HEK293 (cell line): ENCODE measurements around the gene GOLGA6C.
A peak's percentile ranks its signal among the peaks of the same experiment; 100 is the strongest.

ENCODE experiments used
- CTCF ChIA-PET: fragments of 350-600 bp; formaldehyde crosslinking; extraction: SDS; loops from one replicate; lab custom pipeline; 2021; ENCODE audit warnings: antibody characterized with exemption; lab: Yijun Ruan, JAX
- POLR2A ChIA-PET: fragments of 300-600 bp; formaldehyde crosslinking; extraction: SDS; loops from one replicate; lab custom pipeline; 2020; ENCODE audit warnings: antibody characterized with exemption, inconsistent platforms; lab: Yijun Ruan, JAX
- H3K27ac ChIP-seq: fragments of 200-500 bp; sonication (Bioruptor generic); 2 replicates; pipeline ENCODE4 v1.5.1; 2014; ENCODE audit warnings: low read depth, low read length, control low read depth, inconsistent platforms; ENCODE audit errors: extremely low read depth
- H3K36me3 ChIP-seq, 2 experiments: fragments of 200-500 bp in 1 of 2; sonication (Bioruptor generic) in 1 of 2; 1 replicate in 1 of 2; 2 replicates in 1 of 2; pipeline ENCODE4 v1.5.1; 2014 to 2017; ENCODE audit warnings: inconsistent platforms in 2 of 2, low read length in 2 of 2; ENCODE audit not compliant: control insufficient read depth in 2 of 2, insufficient read depth in 1 of 2
- H3K4me1 ChIP-seq: fragments of 200-500 bp; sonication (Bioruptor generic); 2 replicates; pipeline ENCODE4 v1.5.1; 2014; ENCODE audit warnings: mild to moderate bottlenecking, low read length, inconsistent platforms; ENCODE audit not compliant: control insufficient read depth, insufficient read depth
- H3K4me3 ChIP-seq: 2 replicates; pipeline ENCODE4 v1.5.1; 2011; ENCODE audit warnings: low read depth, mild to moderate bottlenecking, control low read depth, low read length, moderate library complexity
- H3K9me3 ChIP-seq: fragments of 200-500 bp; sonication (Bioruptor generic); 2 replicates; pipeline ENCODE4 v1.5.1; 2014; ENCODE audit warnings: low read depth, low read length, inconsistent platforms; ENCODE audit not compliant: control insufficient read depth, insufficient read depth
- GLIS1 ChIP-seq: fragments of 450-650 bp; formaldehyde crosslinking; IDR thresholded peaks from 2 replicates; pipeline ENCODE4 v1.5.1; 2016; ENCODE audit warnings: missing biosample characterization, missing genetic modification characterization
- GLIS2 ChIP-seq: fragments of 450-650 bp; formaldehyde crosslinking; IDR thresholded peaks from 2 replicates; pipeline ENCODE4 v1.5.1; 2016; ENCODE audit warnings: missing biosample characterization, missing genetic modification characterization
- HOXD13 ChIP-seq: sonication (generic); formaldehyde crosslinking; IDR thresholded peaks from 2 replicates; pipeline ENCODE4 v1.8.0; 2022; ENCODE audit warnings: missing genetic modification reagents, borderline replicate concordance
- MZF1 ChIP-seq: fragments of 450-650 bp; formaldehyde crosslinking; IDR thresholded peaks from 2 replicates; pipeline ENCODE4 v1.5.1; 2017; ENCODE audit warnings: missing biosample characterization, missing genetic modification characterization, borderline replicate concordance
- ZIC2 ChIP-seq: fragments of 450-650 bp; formaldehyde crosslinking; IDR thresholded peaks from 2 replicates; pipeline ENCODE4 v1.5.1; 2016; ENCODE audit warnings: missing biosample characterization, missing genetic modification characterization
- ZNF16 ChIP-seq: fragments of 450-650 bp; formaldehyde crosslinking; IDR thresholded peaks from 2 replicates; pipeline ENCODE4 v1.5.1; 2016; ENCODE audit warnings: low read depth, missing biosample characterization, missing genetic modification characterization
- ZNF221 ChIP-seq: fragments of 450-650 bp; formaldehyde crosslinking; IDR thresholded peaks from 2 replicates; pipeline ENCODE4 v1.5.1; 2017; ENCODE audit warnings: missing biosample characterization, missing genetic modification characterization, borderline replicate concordance
- ZNF274 ChIP-seq, 2 experiments: fragments of 200-500 bp in 1 of 2; fragments of 450-650 bp in 1 of 2; sonication (Bioruptor generic) in 1 of 2; formaldehyde crosslinking in 1 of 2; IDR thresholded peaks; 2 replicates each; pipeline versions ENCODE4 v1.5.1 to v1.6.1; 2014 to 2016; ENCODE audit warnings: borderline replicate concordance in 1 of 2, inconsistent platforms in 1 of 2, low read length in 1 of 2, missing biosample characterization in 1 of 2, missing genetic modification characterization in 1 of 2
- ZNF354C ChIP-seq: fragments of 450-650 bp; formaldehyde crosslinking; IDR thresholded peaks from 2 replicates; pipeline ENCODE4 v1.5.1; 2016; ENCODE audit warnings: missing biosample characterization, missing genetic modification characterization, low read depth, borderline replicate concordance
- ZNF423 ChIP-seq: fragments of 450-650 bp; formaldehyde crosslinking; IDR thresholded peaks from 2 replicates; pipeline ENCODE4 v1.5.1; 2016; ENCODE audit warnings: missing biosample characterization, missing genetic modification characterization
- ZNF48 ChIP-seq: fragments of 450-650 bp; formaldehyde crosslinking; IDR thresholded peaks from 2 replicates; pipeline ENCODE4 v1.5.1; 2016; ENCODE audit warnings: missing biosample characterization, missing genetic modification characterization
- ZNF510 ChIP-seq: fragments of 450-650 bp; formaldehyde crosslinking; IDR thresholded peaks from 2 replicates; pipeline ENCODE4 v1.5.1; 2018; ENCODE audit warnings: mild to moderate bottlenecking, missing genetic modification characterization, missing biosample characterization; ENCODE audit not compliant: insufficient replicate concordance
- ZNF530 ChIP-seq: fragments of 450-650 bp; formaldehyde crosslinking; IDR thresholded peaks from 2 replicates; pipeline ENCODE4 v1.5.1; 2016; ENCODE audit warnings: low read depth, missing biosample characterization, missing genetic modification characterization
- ZNF623 ChIP-seq: fragments of 450-650 bp; formaldehyde crosslinking; IDR thresholded peaks from 2 replicates; pipeline ENCODE4 v1.5.1; 2016; ENCODE audit warnings: missing biosample characterization, missing genetic modification characterization
- TF ChIP-seq, protein P1 (sequence below): fragments of 450-650 bp; formaldehyde crosslinking; IDR thresholded peaks from 2 replicates; pipeline ENCODE4 v1.5.1; 2016; ENCODE audit warnings: missing biosample characterization, missing genetic modification characterization
- TF ChIP-seq, protein P2 (sequence below): fragments of 450-650 bp; formaldehyde crosslinking; IDR thresholded peaks from 2 replicates; pipeline ENCODE4 v1.5.1; 2016; ENCODE audit warnings: missing biosample characterization, missing genetic modification characterization
- TF ChIP-seq, protein P3 (sequence below): fragments of 450-650 bp; formaldehyde crosslinking; optimal IDR thresholded peaks from 2 replicates; pipeline ENCODE3; 2016; ENCODE audit warnings: missing biosample characterization, mild to moderate bottlenecking, missing genetic modification characterization
- TF ChIP-seq, protein P4 (sequence below): fragments of 450-650 bp; formaldehyde crosslinking; IDR thresholded peaks from 2 replicates; pipeline ENCODE4 v1.5.1; 2016; ENCODE audit warnings: missing biosample characterization, missing genetic modification characterization

Gene GOLGA6C

DNA sequence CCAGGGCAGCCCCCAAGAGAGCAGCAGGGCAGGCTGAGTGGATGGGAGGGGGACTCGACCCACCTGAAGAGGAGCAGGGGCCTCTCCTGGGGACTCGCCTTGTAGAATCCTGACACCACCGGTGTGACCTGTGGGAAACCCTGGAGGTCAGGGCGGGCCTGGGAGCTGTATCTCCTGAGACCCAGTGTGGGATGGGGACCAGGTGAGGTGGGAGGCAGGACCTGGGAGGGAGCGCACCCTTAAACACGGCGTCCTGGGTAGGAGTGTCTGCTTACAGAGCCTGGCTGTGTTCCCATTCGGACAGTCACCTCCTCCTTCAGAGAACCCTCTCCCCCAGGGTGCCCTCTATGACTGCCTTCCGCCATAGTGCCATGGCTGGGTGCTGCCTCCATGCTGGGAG lies 29.3 kb upstream of the GOLGA6C start:
- no peak overlapping the region for H3K27ac ChIP-seq
- no peaks in the 10 kb centered on the region for H3K4me1 ChIP-seq
- no peak overlapping the region for H3K4me3 ChIP-seq
- TF ChIP-seq GLIS1 (tag by site-specific recombination) (peak; percentile 66), ZIC2 (tag by site-specific recombination) (peak; percentile 29), ZNF530 (tag by site-specific recombination) (no peak), HOXD13 (CRISPR knock-in tag) (no peak), ZNF274 (IDR thresholded peaks at IDR 0.05; ENCODE audit: low read length) (no peak), ZNF274 (tag by site-specific recombination; IDR thresholded peaks at IDR 0.05; ENCODE audit: borderline replicate concordance) (no peak), ZNF354C (tag by site-specific recombination) (no peak)
- TF ChIP-seq, protein P1, sequence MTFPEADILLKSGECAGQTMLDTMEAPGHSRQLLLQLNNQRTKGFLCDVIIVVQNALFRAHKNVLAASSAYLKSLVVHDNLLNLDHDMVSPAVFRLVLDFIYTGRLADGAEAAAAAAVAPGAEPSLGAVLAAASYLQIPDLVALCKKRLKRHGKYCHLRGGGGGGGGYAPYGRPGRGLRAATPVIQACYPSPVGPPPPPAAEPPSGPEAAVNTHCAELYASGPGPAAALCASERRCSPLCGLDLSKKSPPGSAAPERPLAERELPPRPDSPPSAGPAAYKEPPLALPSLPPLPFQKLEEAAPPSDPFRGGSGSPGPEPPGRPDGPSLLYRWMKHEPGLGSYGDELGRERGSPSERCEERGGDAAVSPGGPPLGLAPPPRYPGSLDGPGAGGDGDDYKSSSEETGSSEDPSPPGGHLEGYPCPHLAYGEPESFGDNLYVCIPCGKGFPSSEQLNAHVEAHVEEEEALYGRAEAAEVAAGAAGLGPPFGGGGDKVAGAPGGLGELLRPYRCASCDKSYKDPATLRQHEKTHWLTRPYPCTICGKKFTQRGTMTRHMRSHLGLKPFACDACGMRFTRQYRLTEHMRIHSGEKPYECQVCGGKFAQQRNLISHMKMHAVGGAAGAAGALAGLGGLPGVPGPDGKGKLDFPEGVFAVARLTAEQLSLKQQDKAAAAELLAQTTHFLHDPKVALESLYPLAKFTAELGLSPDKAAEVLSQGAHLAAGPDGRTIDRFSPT (tag by site-specific recombination) = no peak
- TF ChIP-seq, protein P2, sequence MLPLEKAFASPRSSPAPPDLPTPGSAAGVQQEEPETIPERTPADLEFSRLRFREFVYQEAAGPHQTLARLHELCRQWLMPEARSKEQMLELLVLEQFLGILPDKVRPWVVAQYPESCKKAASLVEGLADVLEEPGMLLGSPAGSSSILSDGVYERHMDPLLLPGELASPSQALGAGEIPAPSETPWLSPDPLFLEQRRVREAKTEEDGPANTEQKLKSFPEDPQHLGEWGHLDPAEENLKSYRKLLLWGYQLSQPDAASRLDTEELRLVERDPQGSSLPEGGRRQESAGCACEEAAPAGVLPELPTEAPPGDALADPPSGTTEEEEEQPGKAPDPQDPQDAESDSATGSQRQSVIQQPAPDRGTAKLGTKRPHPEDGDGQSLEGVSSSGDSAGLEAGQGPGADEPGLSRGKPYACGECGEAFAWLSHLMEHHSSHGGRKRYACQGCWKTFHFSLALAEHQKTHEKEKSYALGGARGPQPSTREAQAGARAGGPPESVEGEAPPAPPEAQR (tag by site-specific recombination) = no peak
- ChIA-PET CTCF (no interaction called here), POLR2A (no interaction called here)
- no peaks in the 10 kb centered on the region for H3K36me3 ChIP-seq
- H3K9me3 ChIP-seq = no peaks in the 10 kb centered on the region

DNA sequence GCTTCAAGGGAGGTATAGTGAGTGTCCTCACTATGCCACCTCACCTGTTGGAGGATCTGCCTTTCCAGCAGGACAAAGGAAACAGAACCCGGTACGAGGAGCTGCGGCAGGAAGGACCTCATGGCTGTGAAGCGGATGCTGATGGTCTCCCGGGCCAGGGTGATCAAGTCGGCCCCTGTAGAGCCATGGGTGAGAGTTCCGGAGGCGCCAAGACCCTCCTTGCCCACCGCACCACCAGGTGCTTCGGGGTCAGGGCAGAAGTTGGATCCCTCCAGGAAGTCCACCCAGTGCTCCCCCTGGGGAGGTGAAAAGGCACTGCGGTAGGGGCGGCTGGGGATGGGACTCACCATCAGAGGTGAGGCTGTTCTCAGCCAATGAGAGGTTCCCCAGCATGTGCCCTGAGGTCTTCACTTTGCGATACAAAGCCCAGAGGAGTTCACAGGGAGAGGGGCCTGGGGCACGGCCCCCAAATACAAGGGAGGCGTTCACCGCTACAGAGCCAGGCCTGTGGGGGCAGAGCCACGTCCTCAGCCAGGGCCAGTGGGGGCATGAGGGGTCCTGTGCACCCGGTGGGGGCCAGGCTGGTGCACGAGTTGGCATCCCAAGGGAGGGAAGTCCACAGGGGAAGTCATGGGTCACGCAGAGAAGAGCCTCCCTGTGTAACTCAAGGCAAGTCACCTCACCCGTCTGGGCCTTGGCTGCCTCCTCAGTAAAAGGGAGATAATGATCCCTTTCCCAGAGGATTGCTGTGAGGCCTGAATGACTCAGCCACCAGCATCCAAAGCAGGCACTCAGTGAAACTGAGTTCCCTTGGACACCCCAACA lies 28.7 kb upstream of the GOLGA6C start:
- Histone ChIP-seq H3K9me3 (no peaks in the 10 kb centered on the region), H3K4me1 (no peaks in the 10 kb centered on the region), H3K36me3 (no peaks in the 10 kb centered on the region), H3K27ac (no peak overlapping the region), H3K4me3 (no peak overlapping the region)
- TF ChIP-seq ZNF274 (IDR thresholded peaks at IDR 0.05; ENCODE audit: low read length) (no peak), ZNF274 (tag by site-specific recombination; IDR thresholded peaks at IDR 0.05; ENCODE audit: borderline replicate concordance) (no peak), MZF1 (tag by site-specific recombination) (no peak), GLIS2 (tag by site-specific recombination) (peak; percentile 28; the same call in 1 of the 2 replicates), ZNF16 (tag by site-specific recombination) (no peak), ZNF623 (tag by site-specific recombination) (peak; percentile 87)
- ChIA-PET POLR2A (interaction anchor here (1.0 kb wide), 1 partner anchor 206 kb away, joined by 3 read pairs; the partner anchor contains the start of gene PPCDC), CTCF (interaction anchor here (1.1 kb wide), 1 partner anchor 12 kb away, joined by 4 read pairs; no protein-coding TSS in a partner anchor)

DNA sequence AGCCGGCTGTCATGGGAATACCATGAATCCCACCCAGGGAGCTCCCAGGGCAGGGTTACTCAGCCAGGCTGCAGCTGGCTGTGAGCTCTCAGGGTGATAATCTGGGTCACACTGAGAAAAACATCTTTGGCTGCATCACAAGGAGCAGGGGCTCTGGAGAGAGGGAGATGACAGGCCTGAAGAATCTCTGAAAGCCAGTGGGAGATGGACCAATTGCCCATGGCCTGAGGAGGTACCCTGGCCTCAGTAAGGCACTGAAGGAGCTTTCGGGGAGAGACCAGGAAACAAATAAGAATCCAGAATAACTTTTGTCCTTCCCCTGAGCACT lies 28.2 kb upstream of the GOLGA6C start:
- H3K4me1 ChIP-seq = no peaks in the 10 kb centered on the region
- H3K9me3 ChIP-seq = no peaks in the 10 kb centered on the region
- H3K4me3 ChIP-seq = no peak overlapping the region
- H3K27ac ChIP-seq = no peak overlapping the region
- ChIA-PET POLR2A (interaction anchor here (1.0 kb wide), 1 partner anchor 206 kb away, joined by 3 read pairs; the partner anchor contains the start of gene PPCDC), CTCF (interaction anchor here (0.6 to 1.1 kb wide), 2 partner anchors 12 to 103 kb away, joined by 4 read pairs; no protein-coding TSS in a partner anchor)
- TF ChIP-seq ZNF48 (tag by site-specific recombination) = no peak
- TF ChIP-seq, protein P3, sequence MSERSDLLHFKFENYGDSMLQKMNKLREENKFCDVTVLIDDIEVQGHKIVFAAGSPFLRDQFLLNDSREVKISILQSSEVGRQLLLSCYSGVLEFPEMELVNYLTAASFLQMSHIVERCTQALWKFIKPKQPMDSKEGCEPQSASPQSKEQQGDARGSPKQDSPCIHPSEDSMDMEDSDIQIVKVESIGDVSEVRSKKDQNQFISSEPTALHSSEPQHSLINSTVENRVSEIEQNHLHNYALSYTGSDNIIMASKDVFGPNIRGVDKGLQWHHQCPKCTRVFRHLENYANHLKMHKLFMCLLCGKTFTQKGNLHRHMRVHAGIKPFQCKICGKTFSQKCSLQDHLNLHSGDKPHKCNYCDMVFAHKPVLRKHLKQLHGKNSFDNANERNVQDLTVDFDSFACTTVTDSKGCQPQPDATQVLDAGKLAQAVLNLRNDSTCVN (tag by site-specific recombination) = no peak
- peak; percentile 75 for TF ChIP-seq ZIC2 (tag by site-specific recombination)
- no peak for TF ChIP-seq ZNF510
- TF ChIP-seq, protein P4, sequence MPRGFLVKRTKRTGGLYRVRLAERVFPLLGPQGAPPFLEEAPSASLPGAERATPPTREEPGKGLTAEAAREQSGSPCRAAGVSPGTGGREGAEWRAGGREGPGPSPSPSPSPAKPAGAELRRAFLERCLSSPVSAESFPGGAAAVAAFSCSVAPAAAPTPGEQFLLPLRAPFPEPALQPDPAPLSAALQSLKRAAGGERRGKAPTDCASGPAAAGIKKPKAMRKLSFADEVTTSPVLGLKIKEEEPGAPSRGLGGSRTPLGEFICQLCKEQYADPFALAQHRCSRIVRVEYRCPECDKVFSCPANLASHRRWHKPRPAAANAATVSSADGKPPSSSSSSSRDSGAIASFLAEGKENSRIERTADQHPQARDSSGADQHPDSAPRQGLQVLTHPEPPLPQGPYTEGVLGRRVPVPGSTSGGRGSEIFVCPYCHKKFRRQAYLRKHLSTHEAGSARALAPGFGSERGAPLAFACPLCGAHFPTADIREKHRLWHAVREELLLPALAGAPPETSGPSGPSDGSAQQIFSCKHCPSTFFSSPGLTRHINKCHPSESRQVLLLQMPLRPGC = no peak
- no peak for TF ChIP-seq ZNF221 (tag by site-specific recombination)
- peak; percentile 51; the same call in 1 of the 2 replicates for TF ChIP-seq GLIS1 (tag by site-specific recombination)
- TF ChIP-seq ZNF423 (tag by site-specific recombination) = no peak
- H3K36me3 ChIP-seq = no peaks in the 10 kb centered on the region
